Neuronal stem cell (in vitro differentiated cells): Measurements from ENCODE around the gene HLA-DQA1.

Experiments used
- DNase-seq: peaks from one replicate; pipeline ENCODE4 v3.0.0-alpha.2; 2013; ENCODE audit warnings: low spot score
- H2AFZ ChIP-seq: one replicate; pipeline ENCODE4 v1.6.1; 2013; ENCODE audit warnings: mild to moderate bottlenecking, low read length, inconsistent platforms
- H2AK5ac ChIP-seq: 2 replicates; pipeline ENCODE4 v1.6.1; 2013; ENCODE audit warnings: low read depth, mild to moderate bottlenecking, inconsistent platforms, low read length, moderate library complexity, mixed read lengths
- H2BK120ac ChIP-seq: 2 replicates; pipeline ENCODE4 v1.6.1; 2013; ENCODE audit warnings: low read depth, mild to moderate bottlenecking, inconsistent platforms, low read length, moderate library complexity, mixed read lengths
- H2BK12ac ChIP-seq: one replicate; pipeline ENCODE4 v1.6.1; 2013; ENCODE audit warnings: low read length, inconsistent platforms
- H2BK15ac ChIP-seq: 2 replicates; pipeline ENCODE4 v1.6.1; 2013; ENCODE audit warnings: mild to moderate bottlenecking, low read length, inconsistent platforms, mixed read lengths
- H2BK5ac ChIP-seq: one replicate; pipeline ENCODE4 v1.6.1; 2013; ENCODE audit warnings: inconsistent platforms, mild to moderate bottlenecking, low read length, moderate library complexity
- H3K14ac ChIP-seq: one replicate; pipeline ENCODE4 v1.6.1; 2013; ENCODE audit warnings: low read length, inconsistent platforms
- H3K18ac ChIP-seq: 2 replicates; pipeline ENCODE4 v1.6.1; 2013; ENCODE audit warnings: low read length, inconsistent platforms
- H3K23ac ChIP-seq: 2 replicates; pipeline ENCODE4 v1.6.1; 2013; ENCODE audit warnings: low read depth, mild to moderate bottlenecking, mixed read lengths, low read length, inconsistent platforms; ENCODE audit not compliant: poor library complexity
- H3K27ac ChIP-seq: replicated peaks from 3 replicates; pipeline ENCODE4 v1.5.1; 2013; ENCODE audit warnings: low read length, inconsistent platforms
- H3K27me3 ChIP-seq, 3 experiments: 2 replicates each; pipeline ENCODE4 v1.6.1; 2013; ENCODE audit warnings: low read length in 3 of 3, mild to moderate bottlenecking in 2 of 3, inconsistent platforms in 1 of 3, low read depth in 1 of 3, mixed read lengths in 1 of 3, moderate library complexity in 1 of 3; ENCODE audit not compliant: control insufficient read depth in 3 of 3, insufficient read depth in 3 of 3
- H3K36me3 ChIP-seq, 2 donors: replicated peaks in 1 of 2; 2 replicates each; pipeline ENCODE4 v1.6.1; 2013; ENCODE audit warnings: low read length in 2 of 2; ENCODE audit not compliant: control insufficient read depth in 2 of 2, insufficient read depth in 2 of 2
- H3K4ac ChIP-seq: 2 replicates; pipeline ENCODE4 v1.6.1; 2013; ENCODE audit warnings: inconsistent platforms, mild to moderate bottlenecking, low read length, moderate library complexity
- H3K4me1 ChIP-seq, 2 donors: 1 replicate in 1 of 2; 2 replicates in 1 of 2; pipeline ENCODE4 v1.6.1; 2013; ENCODE audit warnings: low read length in 2 of 2, low read depth in 1 of 2; ENCODE audit not compliant: control insufficient read depth in 2 of 2, insufficient read depth in 1 of 2
- H3K4me2 ChIP-seq: one replicate; pipeline ENCODE4 v1.6.1; 2013; ENCODE audit warnings: mild to moderate bottlenecking, low read length, inconsistent platforms; ENCODE audit not compliant: insufficient read depth, poor library complexity, severe bottlenecking
- H3K4me3 ChIP-seq, 2 donors: 2 replicates each; pipeline ENCODE4 v1.5.1; 2013; ENCODE audit warnings: low read length in 2 of 2, mild to moderate bottlenecking in 2 of 2, inconsistent platforms in 1 of 2, moderate library complexity in 1 of 2
- H3K79me1 ChIP-seq: one replicate; pipeline ENCODE4 v1.6.1; 2013; ENCODE audit warnings: low read depth, mild to moderate bottlenecking, inconsistent platforms, low read length, moderate library complexity
- H3K9ac ChIP-seq: one replicate; pipeline ENCODE4 v1.6.1; 2013; ENCODE audit warnings: mild to moderate bottlenecking, low read depth, low read length, inconsistent platforms; ENCODE audit not compliant: poor library complexity
- H3K9me3 ChIP-seq, 2 donors: replicated peaks in 1 of 2; 2 replicates each; pipeline versions ENCODE3 to v1.6.1; 2013; ENCODE audit warnings: low read length in 2 of 2, mild to moderate bottlenecking in 2 of 2, inconsistent platforms in 1 of 2, low read depth in 1 of 2, mixed read lengths in 1 of 2, moderate library complexity in 1 of 2; ENCODE audit not compliant: control insufficient read depth in 2 of 2, insufficient read depth in 1 of 2
- H4K8ac ChIP-seq: one replicate; pipeline ENCODE4 v1.6.1; 2013; ENCODE audit warnings: low read depth, mild to moderate bottlenecking, inconsistent platforms, low read length, moderate library complexity
- H4K91ac ChIP-seq: one replicate; pipeline ENCODE4 v1.6.1; 2013; ENCODE audit warnings: low read length, low read depth, mild to moderate bottlenecking, inconsistent platforms; ENCODE audit not compliant: poor library complexity
- WGBS, 2 donors: extraction: QIAGEN DNeasy Blood & Tissue Kit; methylation state at CpG; one replicate each; pipeline ENCODE4 v1.1.7; 2013; ENCODE audit warnings: missing lambda C conversion rate in 2 of 2, mixed read lengths in 1 of 2; ENCODE audit not compliant: insufficient read length in 2 of 2, insufficient replicate concordance in 1 of 2; ENCODE audit errors: extremely low coverage in 2 of 2; 5-methylcytosine and 5-hydroxymethylcytosine counted together

Gene HLA-DQA1

DNA sequence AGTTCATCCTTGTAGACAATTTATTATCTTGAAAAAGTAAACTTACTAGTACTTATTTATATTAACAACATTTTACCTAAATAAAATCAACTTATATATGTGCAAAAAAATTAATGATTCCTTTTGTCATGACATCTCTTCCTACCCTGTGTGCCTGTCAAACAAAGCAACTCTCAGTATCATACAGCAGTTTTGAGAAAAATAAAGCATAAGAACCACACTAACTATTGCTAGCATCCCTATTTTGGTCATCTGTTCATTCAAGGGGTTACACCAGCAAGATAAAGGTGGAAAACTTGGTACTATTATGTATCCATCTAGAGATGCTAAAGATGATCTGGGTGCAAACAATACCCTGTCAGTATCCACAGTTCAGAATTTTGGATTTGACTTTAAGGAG lies 40.2 kb upstream of the HLA-DQA1 start:
- Histone ChIP-seq H3K4ac (no peak overlapping the region), H2AFZ (no peak overlapping the region), H3K18ac (no peak overlapping the region), H3K4me1 (no peaks in the 10 kb centered on the region), H3K79me1 (no peaks in the 10 kb centered on the region), H2BK15ac (no peak overlapping the region), H3K27me3 (no peaks in the 10 kb centered on the region), H2AK5ac (no peak overlapping the region), H2BK5ac (no peak overlapping the region), H4K8ac (no peak overlapping the region), H2BK12ac (no peak overlapping the region), H3K4me3 (no peak overlapping the region), H3K4me2 (no peak overlapping the region), H3K23ac (no peak overlapping the region), H3K9me3 (no peaks in the 10 kb centered on the region), H4K91ac (no peak overlapping the region), H3K14ac (no peak overlapping the region), H3K9ac (no peak overlapping the region), H3K27ac (no peak overlapping the region), H2BK120ac (no peak overlapping the region), H3K36me3 (no peaks in the 10 kb centered on the region)
- no peak for DNase-seq

DNA sequence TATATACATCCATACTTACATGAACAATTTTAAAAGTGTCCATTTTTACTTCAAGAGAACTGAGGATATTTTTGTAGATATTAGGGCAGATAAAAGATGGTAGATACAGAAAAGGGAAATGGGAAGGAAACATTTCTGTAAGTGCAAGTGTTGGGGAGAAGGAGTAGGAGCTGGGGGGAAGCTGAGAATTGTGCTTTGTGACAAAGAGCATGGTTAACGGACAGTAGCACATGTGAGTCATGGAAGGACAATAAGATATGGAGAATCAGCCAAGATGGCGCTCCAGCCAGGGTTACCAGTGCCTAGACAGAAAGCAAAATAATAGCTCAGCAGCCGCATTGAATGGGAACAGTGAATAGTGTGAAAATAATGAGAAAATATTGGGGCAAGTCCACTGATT lies 34.8 kb upstream of the HLA-DQA1 start:
- DNase-seq: no peak
- H3K9me3 ChIP-seq: no peaks in the 10 kb centered on the region
- H3K23ac ChIP-seq: no peak overlapping the region
- H3K18ac ChIP-seq: no peak overlapping the region
- H3K4me2 ChIP-seq: no peak overlapping the region
- no peak overlapping the region for H3K9ac ChIP-seq
- no peak overlapping the region for H3K27ac ChIP-seq
- H3K4me1 ChIP-seq: no peaks in the 10 kb centered on the region
- no peak overlapping the region for H2AK5ac ChIP-seq
- WGBS, 2 donors: no CpG with 5 or more reads among the region's 3 CpGs
- H3K4me3 ChIP-seq: no peak overlapping the region
- no peaks in the 10 kb centered on the region for H3K36me3 ChIP-seq
- no peak overlapping the region for H2AFZ ChIP-seq
- no peaks in the 10 kb centered on the region for H3K27me3 ChIP-seq
- no peak overlapping the region for H4K8ac ChIP-seq
- no peak overlapping the region for H2BK15ac ChIP-seq
- no peak overlapping the region for H3K14ac ChIP-seq
- H2BK120ac ChIP-seq: no peak overlapping the region
- H3K4ac ChIP-seq: no peak overlapping the region
- H2BK12ac ChIP-seq: no peak overlapping the region
- no peak overlapping the region for H4K91ac ChIP-seq
- no peak overlapping the region for H2BK5ac ChIP-seq
- no peaks in the 10 kb centered on the region for H3K79me1 ChIP-seq

DNA sequence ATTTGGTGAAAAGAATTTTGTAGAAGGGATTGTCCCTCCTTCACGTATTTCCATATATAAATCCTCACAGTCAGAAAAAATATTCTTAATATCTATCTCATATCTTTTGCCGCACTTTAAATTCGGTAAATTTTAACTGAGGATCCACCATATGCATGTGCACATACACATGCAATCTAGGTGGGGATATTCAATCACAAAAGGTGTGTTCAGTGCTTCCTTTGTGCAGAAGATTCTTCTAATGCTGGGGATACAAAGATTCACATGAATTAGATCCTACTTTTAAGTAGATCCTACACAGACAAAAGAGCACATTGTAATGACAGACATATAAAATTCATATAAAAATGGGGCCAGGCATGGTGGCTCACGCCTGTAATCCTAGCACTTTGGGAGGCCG lies 34.0 kb upstream of the HLA-DQA1 start:
- Histone ChIP-seq H4K91ac (no peak overlapping the region), H3K27me3 (no peaks in the 10 kb centered on the region), H3K9ac (no peak overlapping the region), H3K4ac (no peak overlapping the region), H3K14ac (no peak overlapping the region), H2BK5ac (no peak overlapping the region), H3K23ac (no peak overlapping the region), H3K4me3 (no peak overlapping the region), H4K8ac (no peak overlapping the region), H2BK120ac (no peak overlapping the region), H2AK5ac (no peak overlapping the region), H3K4me1 (no peaks in the 10 kb centered on the region), H2BK15ac (no peak overlapping the region), H2BK12ac (no peak overlapping the region), H3K36me3 (no peaks in the 10 kb centered on the region), H3K79me1 (no peaks in the 10 kb centered on the region), H3K27ac (no peak overlapping the region), H3K9me3 (no peaks in the 10 kb centered on the region), H3K18ac (no peak overlapping the region), H2AFZ (no peak overlapping the region), H3K4me2 (no peak overlapping the region)
- DNase-seq: no peak
- WGBS, 2 donors: 100% methylated on average over 1 of the region's 5 CpGs; no CpG with 5 or more reads in 1 of the 2 donors

DNA sequence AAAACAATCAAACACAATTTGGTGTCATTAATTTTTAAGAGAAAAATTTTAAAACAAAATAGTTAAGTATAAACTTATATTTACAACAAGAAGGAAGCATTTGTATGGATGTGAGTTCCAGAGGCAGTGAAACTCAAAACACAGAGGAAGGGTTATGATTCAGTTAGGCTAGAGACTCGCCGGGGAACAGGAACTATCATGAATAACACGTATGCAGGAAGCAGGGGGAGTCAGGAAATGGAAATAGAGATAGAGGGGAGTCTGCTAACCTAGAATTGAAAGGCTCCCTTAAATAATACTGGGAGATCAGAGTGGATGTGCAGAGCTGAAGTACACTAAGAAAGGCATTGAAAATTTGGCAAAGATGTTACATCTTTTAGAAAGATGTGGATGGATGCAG lies 33.3 kb upstream of the HLA-DQA1 start:
- H2AK5ac ChIP-seq: no peak overlapping the region
- H3K14ac ChIP-seq: no peak overlapping the region
- no peak for DNase-seq
- H4K91ac ChIP-seq: no peak overlapping the region
- H3K27me3 ChIP-seq: no peaks in the 10 kb centered on the region
- H3K23ac ChIP-seq: no peak overlapping the region
- H4K8ac ChIP-seq: no peak overlapping the region
- no peak overlapping the region for H3K18ac ChIP-seq
- H2BK15ac ChIP-seq: no peak overlapping the region
- no peak overlapping the region for H3K9ac ChIP-seq
- H3K36me3 ChIP-seq: no peaks in the 10 kb centered on the region
- H2BK12ac ChIP-seq: no peak overlapping the region
- H3K4me2 ChIP-seq: no peak overlapping the region
- no peak overlapping the region for H3K4me3 ChIP-seq
- no peak overlapping the region for H2AFZ ChIP-seq
- H3K79me1 ChIP-seq: no peaks in the 10 kb centered on the region
- no peak overlapping the region for H2BK5ac ChIP-seq
- H3K27ac ChIP-seq: no peak overlapping the region
- no peaks in the 10 kb centered on the region for H3K4me1 ChIP-seq
- no peaks in the 10 kb centered on the region for H3K9me3 ChIP-seq
- no CpG with 5 or more reads among the region's 3 CpGs for WGBS, 2 donors
- no peak overlapping the region for H3K4ac ChIP-seq
- no peak overlapping the region for H2BK120ac ChIP-seq
